ENCODE results near the gene APOL3.

Gene APOL3

GRCh38 chr22:36194385-36194784 lies 33.8 kb upstream of the APOL3 start:
- no peak for TF ChIP-seq CTCF (IDR thresholded peaks at IDR 0.05)

GRCh38 chr22:36193577-36193976 lies 33.0 kb upstream of the APOL3 start:
- no peak for TF ChIP-seq CTCF (IDR thresholded peaks at IDR 0.05)

- no peak for TF ChIP-seq CTCF (IDR thresholded peaks at IDR 0.05)
Measured at GRCh38 chr22:36193171-36193570, 32.6 kb upstream of the APOL3 start.

GRCh38 chr22:36192542-36192941 lies 32.0 kb upstream of the APOL3 start:
- no peak for TF ChIP-seq CTCF (IDR thresholded peaks at IDR 0.05)

- no peak for TF ChIP-seq CTCF (IDR thresholded peaks at IDR 0.05)
Measured at GRCh38 chr22:36191106-36191836, 30.7 kb upstream of the APOL3 start.

GRCh38 chr22:36185828-36186624 lies 25.5 kb upstream of the APOL3 start:
- TF ChIP-seq CTCF (IDR thresholded peaks at IDR 0.05): no peak

- TF ChIP-seq CTCF (IDR thresholded peaks at IDR 0.05): no peak
Measured at GRCh38 chr22:36184433-36185025, 24.0 kb upstream of the APOL3 start.

Measured in LNCAP (cell line).